ENCODE measurements around the gene MTMR8. TPM values are rescaled to one million over a fixed set of nuclear protein-coding genes. Genes with fewer than 3 reads are reported as not detected.
A peak's percentile ranks its signal among the peaks of the same experiment; 100 is the strongest.
"Not testable (repeated sequence)": the region's sequence is repeated elsewhere in the genome, so short reads cannot be mapped to it uniquely, and the experiment has no call there.

MTMR8 gene
- polyA plus RNA-seq (2013, experiment 1 of 2; ENCODE audit: insufficient read length) = 0.19 TPM
- polyA plus RNA-seq (2013, experiment 2 of 2; ENCODE audit: insufficient read length) = not detected

DNA sequence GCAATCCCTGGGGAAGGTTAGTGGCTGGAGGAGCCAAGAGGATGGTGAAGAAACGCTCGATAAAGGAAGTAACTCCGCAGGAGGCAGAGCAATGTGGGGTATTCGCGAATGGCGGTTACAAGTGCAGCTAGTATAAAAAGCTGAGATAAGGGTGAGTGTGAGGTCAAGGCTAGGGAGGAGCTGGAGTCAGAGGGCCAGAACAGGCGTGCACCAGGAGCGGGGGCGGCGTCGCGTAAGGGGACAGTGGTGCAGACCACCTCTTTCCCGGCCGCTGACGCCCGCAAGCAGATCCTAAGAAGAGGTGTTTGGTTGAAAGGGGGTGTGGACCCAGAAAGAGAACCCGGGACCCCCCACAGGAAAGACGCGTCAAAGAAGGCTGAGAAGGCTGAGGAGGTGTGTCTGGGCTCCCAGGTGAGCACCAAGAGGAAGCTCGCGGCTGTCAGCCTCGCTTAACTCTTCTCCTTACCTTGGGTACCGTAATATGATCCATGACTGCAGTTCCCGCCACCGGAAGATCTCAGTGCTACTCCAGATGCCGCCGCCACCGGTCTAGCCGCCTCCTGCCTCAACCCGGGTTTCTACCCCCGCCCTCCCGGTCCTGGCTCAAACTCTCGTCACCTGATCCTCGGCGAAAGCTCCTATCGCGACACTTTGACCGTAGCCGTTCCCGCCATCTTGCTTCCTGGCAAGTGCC is at the start of gene MTMR8:
TSS of gene MTMR8 (minus strand) at position 579 of the 694 bp plus-strand sequence. CDS start at position 490, 89 bp downstream.
- peak; percentile 0 for DNase-seq

DNA sequence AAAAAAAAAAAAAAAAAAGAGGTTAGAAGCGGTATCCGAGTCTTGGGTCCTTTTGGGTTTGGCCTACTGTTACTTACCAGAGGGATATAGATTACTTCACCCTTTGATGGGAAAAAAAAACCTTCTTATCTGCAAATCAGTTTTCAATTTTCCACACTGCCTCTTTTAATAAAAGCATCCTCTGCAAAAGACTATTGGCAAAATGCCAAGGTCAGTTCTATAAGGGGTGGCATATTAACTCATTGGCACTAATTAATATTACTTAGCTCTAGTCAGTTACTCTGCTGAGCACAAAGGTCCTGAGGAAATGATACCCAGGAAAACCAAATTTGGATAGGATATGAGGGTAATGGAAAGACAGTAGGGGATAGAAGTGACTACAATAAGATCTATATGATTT is 44.3 kb upstream of the MTMR8 start:
- no peak for DNase-seq

DNA sequence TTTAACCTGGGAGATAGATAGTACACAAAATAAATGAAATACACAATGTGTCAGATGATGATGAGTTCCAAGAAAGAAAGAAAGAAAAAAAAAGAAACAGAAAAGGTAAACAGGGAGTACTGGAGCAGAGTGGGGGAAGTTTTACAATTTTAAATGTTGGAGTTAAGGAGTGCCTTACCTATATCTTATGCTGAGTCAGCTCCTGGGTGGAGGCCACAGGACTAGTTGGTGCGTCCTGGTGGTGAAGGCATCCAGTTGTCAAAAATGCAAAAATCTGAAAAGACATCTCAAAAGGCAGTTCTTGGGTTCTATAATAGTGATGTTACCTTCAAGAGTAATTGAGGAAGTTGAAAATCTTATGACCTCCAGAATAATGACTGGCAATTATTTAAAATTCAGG is 42.4 kb upstream of the MTMR8 start:
- DNase-seq = no peak

DNA sequence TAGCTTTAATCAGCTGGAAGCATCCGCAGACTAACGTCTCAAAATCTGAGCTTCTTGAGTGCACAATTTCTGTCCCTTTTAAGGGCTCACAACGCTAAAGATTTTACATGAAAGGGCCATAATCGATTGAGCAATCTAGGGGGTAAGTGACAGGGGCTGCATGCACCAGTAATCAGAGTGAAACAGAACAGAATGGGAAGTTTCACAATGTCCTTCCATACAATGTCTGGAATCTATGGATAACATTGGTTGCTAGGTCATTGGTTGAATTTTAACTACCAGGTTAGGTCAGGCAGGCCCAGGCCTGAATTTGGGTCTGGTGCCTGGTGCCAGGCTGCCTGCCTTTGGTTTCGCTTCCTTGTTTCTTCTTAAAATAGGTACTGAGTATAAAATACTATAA is 42.0 kb upstream of the MTMR8 start:
- DNase-seq = no peak

DNA sequence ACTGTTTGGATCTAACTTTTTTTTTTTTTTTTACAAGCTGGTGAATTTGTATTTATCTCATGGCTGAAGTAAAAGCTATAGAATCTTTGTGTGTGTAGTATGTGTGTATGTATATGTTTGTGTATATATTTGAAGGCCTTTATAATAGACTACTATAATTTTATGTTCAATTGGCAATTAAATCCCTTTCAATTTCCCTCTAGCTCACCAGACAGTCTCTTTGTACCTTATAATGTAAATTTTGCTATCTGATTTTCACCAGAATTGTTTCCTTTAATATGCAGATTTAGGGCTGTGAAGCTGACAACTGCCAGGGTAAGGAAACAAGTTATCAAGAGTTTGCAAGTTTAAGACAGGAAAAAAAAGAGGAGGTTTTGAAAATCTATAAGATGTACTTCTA is 33.1 kb upstream of the MTMR8 start:
- no peak for DNase-seq

DNA sequence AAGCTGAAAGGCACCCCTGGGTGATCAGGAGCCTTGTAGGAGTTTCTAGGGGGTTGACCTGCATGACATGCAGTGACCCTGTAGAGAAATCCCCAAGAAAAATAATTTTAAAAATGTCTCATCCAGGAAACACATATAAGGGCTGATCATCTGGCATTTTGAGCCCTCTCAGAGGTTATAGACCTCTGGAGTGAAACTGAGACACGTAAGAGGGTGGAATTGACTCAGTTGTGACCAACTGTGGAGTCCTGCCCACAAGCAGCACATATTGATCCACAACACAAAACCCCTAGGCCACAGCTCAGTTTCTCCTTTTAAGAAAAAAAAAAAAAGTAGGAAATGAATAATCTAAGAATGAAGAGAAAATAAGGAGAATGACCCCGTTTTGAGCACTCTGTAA is 32.5 kb upstream of the MTMR8 start:
- DNase-seq = no peak

DNA sequence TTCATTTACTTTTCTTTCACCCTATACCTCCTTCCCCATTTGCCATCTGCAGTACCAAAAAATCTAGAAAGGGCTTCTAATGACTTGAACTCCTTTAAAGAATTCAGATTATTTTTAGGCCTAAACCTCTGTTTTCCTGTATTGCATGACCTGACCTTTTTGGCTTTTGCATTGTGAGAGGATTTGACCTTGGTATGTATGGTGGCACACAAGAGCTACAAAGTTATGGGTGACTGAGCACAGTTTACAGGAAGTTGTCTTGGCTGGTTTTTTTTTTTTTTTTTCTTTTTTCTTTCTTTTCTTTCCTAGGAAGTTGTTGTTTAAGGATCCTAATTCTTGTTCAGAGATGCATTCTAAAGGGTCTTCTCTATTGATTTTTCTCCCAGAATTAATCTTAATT is 32.0 kb upstream of the MTMR8 start:
- DNase-seq = no peak

DNA sequence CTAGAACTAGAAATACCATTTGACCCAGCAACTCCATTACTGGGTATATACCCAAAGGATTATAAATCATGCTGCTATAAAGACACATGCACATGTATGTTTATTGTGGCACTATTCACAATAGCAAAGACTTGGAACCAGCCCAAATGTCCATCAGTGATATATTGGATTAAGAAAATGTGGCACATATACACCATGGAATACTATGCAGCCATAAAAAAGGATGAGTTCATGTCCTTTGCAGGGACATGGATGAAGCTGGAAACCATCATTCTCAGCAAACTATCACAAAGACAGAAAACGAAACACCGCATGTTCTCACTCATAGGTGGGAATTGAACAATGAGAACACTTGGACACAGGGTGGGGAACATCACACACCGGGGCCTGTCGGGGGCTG is 14.5 kb upstream of the MTMR8 start:
- DNase-seq = not testable (repeated sequence)

DNA sequence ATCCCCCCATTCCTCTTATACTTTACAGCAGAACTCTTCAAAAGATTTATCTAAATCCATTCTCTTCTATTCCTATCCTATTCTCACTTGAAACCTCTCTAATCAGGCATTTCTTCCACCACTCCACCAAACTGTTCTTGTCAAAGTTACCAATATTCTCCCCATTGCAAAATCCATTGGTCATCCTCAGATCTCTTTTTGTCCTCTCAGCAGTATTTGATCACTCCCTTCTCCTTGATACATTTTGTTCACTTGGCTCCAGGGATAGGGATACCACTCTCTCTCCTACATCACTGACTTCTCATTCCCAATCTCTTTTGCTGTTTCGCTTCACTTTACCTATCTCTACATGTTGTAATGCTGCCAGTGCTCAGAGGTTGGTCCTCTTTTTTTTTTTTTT is 2.8 kb upstream of the MTMR8 start:
- no peak for DNase-seq

DNA sequence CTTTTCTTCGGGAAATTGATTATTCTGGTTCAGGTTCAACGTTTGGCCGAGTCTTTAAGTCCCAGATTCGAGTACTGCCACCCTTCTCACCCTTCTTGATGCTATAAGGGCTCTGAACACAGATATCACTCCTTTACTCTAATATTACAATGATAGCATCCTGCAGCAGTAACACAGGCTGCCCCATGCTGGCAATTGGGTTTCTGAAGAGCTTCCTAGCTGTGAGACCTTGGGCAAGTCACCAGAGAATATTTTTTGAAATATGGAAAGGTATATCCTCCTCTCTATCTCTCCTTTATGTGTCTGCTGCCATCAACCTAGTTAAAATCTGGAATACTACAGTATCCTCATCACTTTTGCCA is 297 bp upstream of the MTMR8 start:
- DNase-seq = no peak

DNA sequence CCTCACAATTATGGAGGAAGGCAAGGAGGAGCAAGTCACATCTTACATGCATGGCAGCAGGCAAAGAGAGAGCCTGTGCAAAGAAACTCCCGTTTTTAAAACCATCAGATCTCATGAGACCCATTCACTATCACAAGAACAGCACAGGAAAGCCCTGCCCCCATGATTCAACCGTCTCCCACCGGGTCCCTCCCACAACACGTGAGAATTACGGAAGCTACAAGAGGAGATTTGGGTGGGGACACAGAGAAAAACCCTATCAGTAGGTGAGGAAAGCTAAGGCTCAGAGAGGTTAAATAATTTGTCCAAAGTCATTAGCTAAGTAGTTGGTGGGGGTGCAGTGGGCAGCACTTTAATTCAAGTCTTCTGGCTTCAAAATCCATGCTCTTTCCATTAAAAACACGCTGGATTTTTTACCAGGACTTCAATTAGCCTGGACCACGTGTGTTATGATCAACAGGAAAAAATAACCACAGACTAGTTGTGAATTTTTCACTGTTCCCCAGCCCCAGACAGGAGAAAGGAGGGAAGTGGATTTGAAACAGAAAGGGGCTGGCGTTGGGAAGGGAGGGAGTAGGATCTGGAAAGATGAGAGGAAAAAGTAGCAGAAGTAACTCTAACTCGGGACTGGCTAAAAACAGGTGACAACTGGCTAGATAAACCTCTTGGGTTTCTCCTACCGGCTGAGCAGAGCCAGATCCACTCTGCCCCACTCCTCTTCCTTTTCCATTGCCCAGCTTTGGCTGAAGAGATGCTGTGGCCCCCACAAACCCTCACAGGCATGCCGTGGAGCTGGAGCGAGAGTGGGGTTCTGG is 986 bp downstream of the MTMR8 start:
- no peak for DNase-seq

DNA sequence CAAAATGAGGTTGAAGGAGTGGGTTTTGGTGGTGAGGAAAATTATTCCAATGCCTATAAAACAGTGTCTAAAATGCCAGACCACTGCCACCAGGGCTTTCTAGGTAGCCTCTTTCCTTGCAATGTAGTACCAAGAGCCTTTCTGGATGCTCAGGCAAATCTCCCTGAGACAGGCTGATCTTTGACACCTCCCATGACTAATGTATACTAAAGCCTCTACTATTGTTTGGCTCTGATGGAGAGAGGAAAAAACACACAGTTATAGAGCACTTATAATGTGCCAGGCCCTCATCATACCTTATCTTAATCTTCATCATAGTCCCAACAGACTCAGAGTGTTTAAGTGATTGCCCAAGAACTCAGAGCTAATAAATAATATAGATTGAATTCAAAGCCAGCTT is 5.8 kb downstream of the MTMR8 start:
- no peak for DNase-seq

DNA sequence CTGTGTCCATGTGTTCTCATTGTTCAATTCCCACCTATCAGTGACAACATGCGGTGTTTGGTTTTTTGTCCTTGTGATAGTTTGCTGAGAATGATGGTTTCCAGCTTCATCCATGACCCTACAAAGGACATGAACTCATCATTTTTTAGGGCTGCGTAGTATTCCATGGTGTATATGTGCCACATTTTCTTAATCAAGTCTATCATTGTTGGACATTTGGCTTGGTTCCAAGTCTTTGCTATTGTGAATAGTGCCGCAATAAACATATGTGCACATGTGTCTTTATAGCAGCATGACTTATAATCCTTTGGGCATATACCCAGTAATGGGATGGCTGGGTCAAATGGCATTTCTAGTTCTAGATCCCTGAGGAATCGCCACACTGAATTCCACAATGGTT is 14.5 kb downstream of the MTMR8 start:
- not testable (repeated sequence) for DNase-seq

DNA sequence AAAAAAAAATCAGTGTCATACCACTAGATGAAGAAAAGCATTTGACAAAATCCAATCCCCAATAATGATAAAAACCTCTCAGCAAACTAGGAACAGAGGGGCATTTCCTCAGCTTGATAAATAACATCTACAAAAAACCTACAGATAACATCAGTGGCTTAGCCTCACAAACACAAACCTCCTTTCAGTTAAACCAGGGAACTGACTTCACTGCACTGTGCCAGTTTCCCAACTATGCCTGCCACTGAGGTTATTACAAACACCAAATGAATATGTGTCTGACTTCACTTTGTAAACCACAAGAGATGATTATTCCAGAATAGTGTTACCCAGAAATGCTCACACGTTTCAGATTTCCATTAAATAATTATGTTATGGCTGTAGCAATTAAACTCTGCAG is 15.3 kb downstream of the MTMR8 start:
- DNase-seq = no peak

DNA sequence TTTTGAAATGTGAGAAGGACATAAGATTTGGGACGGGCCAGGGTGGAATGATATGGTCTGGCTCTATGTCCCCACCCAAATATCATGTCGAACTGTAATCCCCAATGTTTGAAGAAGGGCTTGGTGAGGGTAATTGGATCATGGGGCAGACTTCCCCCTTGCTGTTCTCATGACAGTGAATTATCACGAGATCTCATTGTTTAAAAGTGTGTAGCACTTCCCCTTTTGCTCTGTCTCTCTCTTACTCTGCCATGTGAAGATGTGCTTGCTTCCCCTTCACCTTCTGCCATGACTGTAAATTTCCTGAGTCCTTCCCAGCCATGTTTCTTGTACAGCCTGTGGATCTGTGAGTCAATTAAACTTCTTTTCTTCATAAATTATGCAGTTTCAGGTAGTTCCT is 17.5 kb downstream of the MTMR8 start:
- DNase-seq = no peak

DNA sequence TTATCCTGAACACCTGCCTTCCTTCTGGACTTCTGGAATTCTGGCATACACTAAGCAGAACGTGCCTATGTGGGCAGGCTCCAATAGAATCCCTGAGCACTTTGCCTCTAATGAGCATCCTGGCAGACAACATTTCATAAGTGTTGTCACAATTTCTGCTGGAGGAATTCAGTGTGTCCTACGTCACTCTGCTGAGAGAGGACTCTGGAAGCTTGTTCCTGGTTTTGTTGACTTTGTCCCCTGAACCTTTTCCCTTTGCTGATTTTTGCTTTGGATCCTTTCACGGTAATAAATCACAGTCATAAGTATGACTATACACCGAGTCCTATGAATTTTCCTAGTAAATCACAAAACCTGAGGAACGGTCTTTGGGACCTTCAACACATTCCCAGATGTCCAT is 43.2 kb downstream of the MTMR8 start:
- no peak for DNase-seq

DNA sequence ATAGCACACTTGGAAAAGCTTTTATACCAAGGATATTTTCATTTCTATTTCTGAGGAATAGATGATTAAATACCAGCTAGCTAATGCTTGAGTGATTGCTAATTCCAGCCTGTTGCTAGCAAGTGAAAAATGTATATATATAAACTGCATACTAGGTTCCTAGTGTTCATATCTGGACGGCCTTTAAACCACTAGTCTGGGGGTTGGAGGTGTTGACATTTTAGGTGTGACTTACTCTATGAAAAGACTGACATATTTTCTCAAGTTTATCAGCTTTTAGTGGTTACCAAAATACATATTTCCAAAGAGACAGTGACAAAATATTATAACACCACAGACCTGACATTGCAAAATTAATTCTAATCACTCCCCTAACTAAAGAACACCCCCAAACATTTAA is 44.7 kb downstream of the MTMR8 start:
- DNase-seq = no peak

DNA sequence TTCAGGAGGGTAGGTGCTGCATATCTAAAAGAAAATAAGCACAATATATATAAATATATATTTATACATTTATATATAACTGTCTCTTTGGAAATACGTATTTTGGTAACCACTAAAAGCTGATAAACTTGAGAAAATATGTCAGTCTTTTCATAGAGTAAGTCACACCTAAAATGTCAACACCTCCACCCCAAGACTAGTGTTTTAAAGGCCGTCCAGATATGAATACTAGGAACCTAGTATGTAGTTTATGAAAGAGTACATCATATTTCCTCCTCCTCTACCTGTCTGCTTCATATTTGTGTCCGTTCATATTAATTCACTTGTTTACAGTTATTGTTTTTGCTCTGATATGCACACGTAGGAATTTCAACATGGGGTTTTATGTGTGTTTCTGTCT is 45.2 kb downstream of the MTMR8 start:
- no peak for DNase-seq

DNA sequence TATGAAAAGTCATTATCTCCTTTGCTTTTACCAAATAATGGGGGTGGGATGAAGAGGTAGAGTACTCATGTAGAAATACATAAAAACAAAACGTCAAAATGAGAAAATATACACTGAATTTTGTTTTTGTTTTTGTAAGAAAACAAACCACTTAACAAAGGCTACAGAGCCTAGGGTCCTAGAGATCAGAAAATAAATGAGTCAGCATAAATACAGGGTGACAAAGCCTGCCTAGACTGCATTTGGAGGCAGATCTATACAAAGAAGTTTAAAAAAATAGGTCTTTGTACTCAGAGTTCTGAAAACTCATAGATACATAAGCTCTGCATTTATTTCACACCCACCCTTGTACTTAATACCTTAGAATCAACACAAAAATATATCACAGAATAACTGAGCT is 52.4 kb downstream of the MTMR8 start:
- DNase-seq = no peak

DNA sequence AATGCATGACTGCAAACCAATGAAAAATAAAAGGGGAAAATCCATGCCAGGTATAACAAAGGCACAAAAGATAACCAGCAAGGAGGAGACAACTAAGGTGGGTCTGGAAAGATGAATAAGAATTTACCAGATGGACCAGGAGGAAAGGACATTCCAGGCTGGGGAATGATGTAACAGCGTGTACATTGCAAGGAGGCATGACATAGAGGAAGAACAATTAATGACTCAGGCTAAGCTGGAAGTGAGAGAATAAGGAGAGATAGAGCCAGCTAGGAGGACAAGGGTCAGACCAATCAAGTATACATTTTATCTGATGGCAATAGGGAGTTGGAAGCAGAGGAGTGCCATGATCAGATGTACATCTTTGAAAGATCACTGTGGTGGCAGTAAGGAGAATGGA is 57.0 kb downstream of the MTMR8 start:
- DNase-seq = no peak

DNA sequence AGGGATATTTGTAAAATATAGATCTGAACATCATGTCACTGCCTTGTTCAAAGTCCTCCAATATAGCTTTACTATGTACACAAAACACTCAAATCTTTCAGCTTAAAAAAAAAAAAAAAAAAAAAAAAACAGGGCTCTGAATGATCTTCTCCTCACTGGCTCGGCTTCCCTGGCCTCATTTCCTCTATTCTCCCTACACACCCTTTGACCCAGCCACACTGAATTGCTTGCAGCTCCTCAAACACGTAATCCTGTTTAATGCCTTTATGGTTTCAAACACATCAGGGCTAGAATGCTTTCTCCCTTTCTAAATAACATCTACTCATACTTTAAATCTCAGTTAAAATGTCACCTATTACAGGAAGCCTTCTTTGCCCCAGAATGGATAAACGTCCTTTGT is 60.8 kb downstream of the MTMR8 start:
- DNase-seq = no peak

DNA sequence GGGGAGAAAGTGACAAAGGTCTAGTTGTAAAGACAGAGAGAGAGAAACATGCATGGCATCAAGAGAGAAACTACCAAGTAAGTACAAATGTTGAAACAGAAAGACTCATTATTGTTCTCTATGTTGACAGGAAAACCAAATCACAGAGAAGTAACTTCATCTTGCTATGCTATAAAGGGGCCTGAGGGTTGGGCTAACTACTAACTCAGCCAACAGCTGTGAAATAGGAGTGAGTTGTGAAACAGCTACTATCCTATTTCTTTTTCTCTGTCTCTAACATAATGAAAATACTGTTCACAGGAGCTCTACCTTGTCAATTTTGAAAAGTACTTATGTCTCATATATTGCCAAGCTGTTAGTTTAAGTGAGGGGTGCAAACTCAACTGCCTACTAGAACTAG is 65.0 kb downstream of the MTMR8 start:
- no peak for DNase-seq

DNA sequence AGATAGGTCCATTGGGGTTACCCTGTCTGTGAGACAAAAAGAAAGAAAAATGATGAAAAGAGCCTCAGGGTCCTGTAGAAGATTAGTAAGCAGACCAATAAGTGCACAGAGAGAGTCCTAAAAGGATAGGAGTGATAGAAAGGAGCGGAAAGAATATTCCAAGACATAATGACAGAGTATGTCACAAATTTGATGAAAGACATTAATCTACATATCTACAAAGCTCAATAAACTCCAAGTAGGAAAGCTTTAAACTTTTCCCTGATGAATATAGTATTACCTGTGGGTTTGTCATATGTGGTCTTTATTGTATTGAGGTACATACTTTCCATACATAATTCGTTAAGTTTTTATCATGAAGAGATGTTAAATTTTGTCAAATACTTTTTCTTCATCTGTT is 73.7 kb downstream of the MTMR8 start:
- no peak for DNase-seq

DNA sequence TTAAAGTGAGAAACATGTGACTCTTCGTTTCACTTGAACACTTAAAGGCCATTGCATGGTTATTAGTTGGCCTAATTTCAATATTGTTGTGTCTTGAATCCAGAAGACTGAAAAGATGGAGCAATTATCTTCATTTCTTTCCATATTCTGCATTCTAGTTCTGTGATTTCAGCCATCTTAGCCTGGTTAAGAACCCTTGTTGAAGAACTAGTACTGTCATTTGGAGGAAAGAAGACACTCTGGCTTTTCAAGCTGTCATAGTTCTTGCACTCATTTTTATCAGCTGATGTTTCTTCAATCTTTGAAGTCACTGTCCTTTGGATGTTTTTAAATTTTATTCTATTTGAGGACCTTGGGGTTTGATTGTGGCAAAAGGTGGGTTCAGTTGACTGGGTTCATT is 81.6 kb downstream of the MTMR8 start:
- DNase-seq = no peak
